Stimulated activated CD4-positive, alpha-beta T cell treated with anti-CD3 and anti-CD28 coated beads, Interleukin-12 subunit alpha, Interleukin-12 subunit beta, amount 100 ng/mL, for 24 hours (primary cell): ENCODE measurements around the gene NCKAP5L.
"Not testable (repeated sequence)": the region's sequence is repeated elsewhere in the genome, so short reads cannot be mapped to it uniquely, and the experiment has no call there.

Experiments
- DNase-seq, 2 experiments: peaks; one replicate each; pipeline ENCODE4 v3.0.0-alpha.2; 2020; ENCODE audit warnings: low read depth in 2 of 2

NCKAP5L gene

DNA sequence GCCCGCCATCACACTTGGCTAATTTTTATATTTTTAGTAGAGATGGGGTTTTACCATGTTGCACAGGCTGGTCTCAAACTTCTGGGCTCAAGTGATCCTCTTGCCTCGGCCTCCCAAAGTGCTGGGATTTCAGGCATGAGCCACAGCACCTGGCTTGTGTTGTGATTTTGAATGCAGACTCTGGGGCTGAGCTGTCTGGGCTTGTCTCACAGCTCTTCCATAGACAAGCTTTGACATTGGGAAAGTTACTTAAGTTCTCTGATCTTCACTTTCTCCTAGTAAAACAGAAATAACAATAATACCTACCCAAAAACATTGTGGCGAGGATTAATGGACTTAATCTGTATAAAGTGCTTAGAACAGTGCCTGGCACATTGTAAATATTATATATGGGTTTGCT is 50.9 kb downstream of the NCKAP5L start:
- DNase-seq: no peak

DNA sequence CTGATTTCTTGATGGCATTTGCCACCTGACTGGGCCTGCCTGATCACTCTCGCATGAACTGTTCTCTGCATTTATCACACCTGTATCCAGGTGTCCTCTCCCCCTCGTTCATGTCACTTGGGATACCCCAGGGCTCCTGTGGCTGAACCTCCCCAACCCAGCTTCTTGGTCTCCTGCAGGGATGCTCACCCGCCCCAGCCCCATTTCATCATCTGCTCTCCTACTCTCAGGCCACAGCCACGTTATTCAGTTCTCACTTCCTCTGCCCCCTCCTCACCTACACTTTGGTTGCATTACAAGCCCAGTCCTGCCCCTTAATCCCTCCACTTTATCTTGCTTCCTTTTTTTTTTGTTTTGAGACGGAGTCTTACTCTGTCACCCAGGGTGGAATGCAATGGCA is 51.4 kb downstream of the NCKAP5L start:
- DNase-seq: no peak

- peak; percentile 19 to 50 for DNase-seq
Measured at GRCh38 chr12:49776413-49776812, 51.8 kb downstream of the NCKAP5L start.

GRCh38 chr12:49773102-49773501 is 55.1 kb downstream of the NCKAP5L start:
- not testable (repeated sequence) for DNase-seq

DNA sequence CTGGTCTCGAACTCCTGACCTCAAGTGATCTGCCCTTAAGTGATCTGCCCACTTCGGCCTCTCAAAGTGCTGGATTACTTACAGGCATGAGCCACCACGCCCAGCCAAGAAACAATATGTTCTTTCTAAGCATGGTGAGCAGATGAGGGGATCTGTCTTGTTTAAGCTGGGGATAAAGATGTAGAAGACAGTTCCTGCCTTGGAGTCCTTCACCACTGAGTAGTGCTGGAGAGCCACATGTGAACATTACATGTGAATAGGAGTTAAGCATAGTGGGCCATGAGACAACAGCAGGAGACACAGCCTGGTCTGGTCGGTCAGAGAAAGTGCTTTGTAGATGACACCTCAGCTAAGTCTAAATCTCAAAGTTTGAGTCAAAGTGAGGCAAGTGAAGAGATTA is 60.9 kb downstream of the NCKAP5L start:
- DNase-seq: no peak

DNA sequence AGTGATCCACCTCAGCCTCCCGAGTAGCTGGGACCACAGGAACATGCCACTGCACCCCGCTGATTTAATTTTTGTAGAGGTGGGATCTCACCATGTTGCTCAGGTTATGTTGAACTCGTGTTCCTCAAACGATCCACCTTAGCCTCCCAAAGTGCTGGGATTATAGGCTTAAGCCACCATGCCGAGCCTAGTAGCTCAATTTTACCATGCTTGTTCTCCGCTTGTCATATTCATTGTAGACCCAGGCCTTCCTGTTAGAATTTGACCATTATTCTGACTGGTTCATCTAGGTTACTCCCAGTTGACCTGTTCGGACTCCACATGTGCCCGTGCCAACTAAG is 62.1 kb downstream of the NCKAP5L start:
- DNase-seq: no peak

- no peak for DNase-seq
Measured at GRCh38 chr12:49764126-49764525, 64.1 kb downstream of the NCKAP5L start.

DNA sequence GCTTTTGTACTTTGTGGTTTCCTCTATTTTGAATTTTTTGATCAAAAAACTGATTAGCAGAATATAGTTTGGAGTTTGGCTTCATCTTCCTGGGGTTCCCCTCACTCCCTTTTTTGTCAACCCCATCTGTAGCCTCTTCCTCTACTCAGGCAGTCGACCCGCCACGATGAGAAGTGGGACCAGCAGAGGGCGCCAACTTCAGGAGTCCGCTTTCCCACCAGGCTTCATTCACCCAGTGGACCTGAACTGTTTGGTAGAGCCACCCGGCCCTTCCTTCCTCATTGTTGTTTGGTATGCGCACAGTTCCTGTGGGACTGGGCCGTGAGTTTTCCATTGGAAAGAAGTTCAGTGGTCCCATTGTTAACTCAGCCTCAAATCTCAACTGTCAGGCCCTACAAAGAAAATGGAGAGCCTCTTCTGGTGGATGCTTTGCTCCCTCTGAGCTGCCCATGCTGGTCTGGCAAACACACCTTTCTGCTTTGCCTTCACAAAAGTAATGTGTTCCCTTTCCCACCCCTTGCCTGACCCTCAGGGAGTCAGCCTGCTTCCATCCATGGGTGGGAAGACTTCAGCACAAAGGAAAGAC is 65.1 kb downstream of the NCKAP5L start:
- peak; percentile 52 to 79 for DNase-seq

GRCh38 chr12:49762468-49762847 is 65.8 kb downstream of the NCKAP5L start:
- no peak for DNase-seq

DNA sequence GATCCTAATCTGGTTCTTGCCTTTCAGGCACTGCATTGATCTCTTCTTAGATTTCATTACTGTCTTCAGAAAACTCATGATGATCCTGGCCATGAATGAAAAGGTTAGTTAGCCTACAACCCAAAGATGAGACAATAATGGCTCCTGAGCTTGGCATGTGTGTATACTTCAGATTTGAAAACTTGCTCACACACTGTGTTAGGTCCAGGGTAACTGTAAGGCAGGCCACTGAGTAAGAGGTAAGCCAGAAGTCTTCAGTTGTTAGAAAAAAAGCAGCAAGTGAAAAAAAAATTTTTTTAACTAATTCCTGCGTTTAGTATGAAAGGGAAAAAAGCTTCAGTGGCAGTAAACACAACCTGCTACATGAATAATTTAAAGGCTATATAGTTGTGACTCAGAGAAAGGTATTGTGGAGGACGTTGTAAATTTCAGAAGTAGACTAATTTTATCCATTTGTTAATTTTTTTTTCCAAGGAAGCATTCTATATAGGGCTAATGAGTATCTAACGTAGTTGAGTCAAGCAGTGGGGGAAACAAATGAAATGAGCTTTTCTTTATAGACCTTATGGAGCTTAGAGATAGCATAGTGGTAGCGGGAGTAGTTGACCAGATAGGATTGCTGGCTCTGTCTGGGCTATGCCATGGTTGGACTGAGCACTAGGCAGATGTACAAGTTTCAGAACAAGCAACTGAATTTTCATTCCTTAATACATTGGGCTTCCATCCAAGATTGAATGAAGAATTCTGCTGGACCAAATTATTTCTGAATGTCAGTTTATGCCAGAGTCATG is 66.3 kb downstream of the NCKAP5L start:
- DNase-seq: no peak

DNA sequence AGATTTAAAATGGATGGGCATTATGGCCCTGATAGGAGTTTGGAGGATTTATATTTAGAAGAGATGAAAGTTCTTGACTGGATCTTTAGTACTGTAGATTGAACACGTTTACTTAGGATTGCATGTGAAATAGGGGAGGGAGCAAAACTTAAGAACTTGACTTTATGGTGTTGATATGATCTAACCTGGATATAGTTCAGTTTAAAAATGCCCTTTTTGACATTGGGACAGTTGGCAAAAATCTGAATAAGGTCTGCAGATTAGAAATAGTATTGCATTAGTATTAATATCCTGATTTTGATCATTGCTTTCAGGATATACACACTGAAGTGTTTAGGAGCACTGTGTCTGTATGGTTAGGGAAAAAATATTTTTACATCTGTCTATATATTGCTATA is 77.2 kb downstream of the NCKAP5L start:
- DNase-seq: no peak

DNA sequence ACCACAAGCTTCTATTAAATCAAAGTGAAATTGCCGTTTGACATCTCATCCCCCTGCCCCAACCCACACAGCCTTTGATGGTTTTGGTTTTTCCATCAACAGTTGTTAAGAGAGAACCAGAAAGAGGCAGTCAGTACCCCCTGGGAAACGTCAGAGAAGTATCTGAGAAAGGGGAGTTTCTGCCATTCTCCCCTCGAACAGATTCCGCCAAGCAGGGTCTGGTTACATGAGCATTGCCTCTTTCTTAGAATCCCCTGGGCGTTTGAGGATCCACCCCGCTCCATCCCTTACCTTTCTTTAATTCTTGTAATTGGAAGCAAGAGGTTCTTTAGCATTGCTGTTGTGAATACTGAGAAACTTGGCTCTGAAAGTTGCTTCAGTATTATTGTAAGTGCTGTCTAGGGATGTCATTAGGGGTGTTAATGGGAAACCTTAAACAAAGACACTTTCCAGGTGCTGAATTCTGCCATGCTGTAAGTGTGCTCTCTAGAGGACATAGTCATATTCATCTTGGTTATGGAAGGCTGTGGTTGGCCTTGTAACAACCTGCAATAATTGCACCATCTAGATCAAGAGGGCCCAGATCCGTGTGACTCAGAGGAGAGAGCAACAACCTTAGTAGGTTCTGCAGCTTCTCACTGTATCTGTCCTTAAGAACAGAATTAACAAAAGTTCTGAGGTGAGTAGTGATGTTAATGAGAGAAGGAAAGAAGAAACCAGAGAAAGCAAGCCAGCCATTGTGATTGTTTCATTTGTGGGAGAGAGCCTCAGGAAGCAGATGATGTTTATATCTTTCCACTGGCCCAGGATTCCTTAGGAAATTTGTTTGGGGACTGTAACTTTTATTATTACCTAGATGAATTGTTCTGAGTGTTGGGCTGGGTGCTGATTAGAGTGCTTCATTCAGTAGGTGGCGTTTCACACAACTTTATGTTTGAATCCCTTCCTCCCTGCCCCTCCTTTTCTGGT is 77.9 kb downstream of the NCKAP5L start:
- peak in 1 of 2 experiments; percentile 26 for DNase-seq

DNA sequence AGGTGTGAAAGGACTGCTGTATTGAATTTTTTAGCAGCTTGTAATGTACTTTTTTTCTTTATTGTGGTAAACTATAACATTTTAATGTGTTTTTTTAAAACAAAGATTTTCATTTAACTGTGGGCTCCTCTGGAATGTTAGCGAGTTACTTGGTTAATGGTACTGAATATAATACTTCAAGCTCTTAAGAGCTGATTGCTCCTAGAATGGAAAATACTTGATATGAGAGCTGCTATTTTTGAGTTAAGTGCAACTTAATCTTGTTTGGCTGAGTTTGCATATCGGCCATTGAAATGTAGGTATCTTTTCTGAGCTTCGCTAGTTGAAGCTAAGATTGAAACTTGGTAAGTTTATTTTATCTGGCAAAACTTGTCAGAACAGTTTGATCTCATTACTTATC is 79.4 kb downstream of the NCKAP5L start:
- DNase-seq: no peak

DNA sequence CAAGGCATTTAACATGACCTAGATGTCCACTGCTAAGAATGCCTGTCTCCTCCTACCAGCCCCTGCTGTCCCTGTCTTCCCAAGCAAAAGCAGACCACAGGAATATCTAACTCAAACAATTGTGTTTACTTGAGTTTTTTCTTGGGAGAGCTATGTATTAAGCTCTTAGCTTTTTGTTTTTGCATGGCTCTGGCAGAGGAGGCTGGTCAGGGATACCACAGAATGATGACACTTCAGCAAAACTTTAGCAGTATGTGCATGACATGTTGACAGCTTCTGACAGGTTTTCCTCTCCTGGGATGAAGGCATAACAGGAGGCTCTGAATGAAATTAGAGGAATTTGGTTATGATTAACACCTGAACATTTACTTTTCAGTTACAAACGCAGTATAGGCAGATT is 79.9 kb downstream of the NCKAP5L start:
- no peak for DNase-seq

- DNase-seq: no peak
Measured at GRCh38 chr12:49744363-49744885, 83.8 kb downstream of the NCKAP5L start.

- DNase-seq: peak; percentile 68 to 81
Measured at GRCh38 chr12:49741882-49742620, 86.2 kb downstream of the NCKAP5L start.
